Cortex of kidney (tissue), 1 donor: ENCODE measurements around the gene PCMT1.
"Not testable (repeated sequence)": the region's sequence is repeated elsewhere in the genome, so short reads cannot be mapped to it uniquely, and the experiment has no call there.

Experiments
- DNase-seq: peaks from one replicate; lab custom pipeline; 2025; lab: John Stamatoyannopoulos, UW

The PCMT1 gene

DNA sequence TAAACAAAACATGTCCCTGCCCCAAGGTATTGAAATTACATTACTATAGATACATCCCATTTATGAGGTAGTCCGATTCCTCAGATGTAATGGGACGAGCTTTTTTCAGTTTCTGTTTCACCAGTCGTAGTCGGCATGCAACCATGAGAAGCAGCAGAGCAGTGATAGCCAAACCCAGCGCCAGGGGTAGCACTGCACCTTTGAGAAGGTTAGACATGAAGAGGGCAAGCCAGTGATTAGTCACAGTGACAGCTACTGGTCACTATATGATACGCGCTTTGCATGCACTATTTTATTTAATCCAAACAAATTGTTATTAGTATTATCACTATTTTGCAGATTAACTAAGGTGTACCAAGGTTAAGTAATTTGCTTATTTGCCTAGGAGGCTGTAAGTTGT, 71.0 kb downstream of the PCMT1 start:
- no peak for DNase-seq

DNA sequence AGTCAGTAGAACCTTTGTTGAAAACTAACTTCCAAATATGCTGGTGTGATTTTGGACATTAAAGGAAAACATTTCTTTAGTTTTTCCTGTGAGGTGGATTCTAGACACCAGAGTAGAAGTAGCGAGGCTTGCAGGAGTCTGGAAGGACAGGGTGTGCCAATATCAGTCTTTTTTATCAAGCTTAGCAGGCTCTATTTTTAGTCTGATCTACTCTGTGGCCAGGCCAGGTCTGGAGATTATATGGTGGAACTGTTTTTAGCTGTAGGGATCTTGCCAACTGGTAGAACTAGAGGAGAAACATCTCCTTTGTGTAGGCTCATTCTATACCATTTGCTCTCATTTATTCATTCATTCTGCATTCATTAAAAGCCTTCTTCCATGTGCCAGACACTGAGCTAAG, 72.0 kb downstream of the PCMT1 start:
- DNase-seq = no peak

DNA sequence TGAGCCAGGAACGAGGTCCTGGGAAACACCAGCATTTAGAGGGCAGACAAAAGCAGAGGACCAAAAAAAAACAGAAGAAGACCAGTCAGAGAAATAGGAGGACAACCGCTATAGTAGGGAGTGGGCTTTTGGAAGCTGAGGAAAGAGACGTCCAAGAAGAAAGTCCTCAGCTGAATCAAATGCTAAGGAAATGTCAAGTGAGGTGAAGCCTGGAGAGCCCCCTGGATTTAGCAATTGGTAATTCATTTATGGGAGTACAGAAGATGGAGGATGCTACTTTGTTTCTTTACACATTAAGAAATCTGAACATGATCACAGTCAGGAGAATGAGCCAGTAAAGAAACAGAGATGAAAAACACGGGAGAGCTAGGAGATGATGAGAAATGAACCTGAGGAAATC, 73.5 kb downstream of the PCMT1 start:
- no peak for DNase-seq

DNA sequence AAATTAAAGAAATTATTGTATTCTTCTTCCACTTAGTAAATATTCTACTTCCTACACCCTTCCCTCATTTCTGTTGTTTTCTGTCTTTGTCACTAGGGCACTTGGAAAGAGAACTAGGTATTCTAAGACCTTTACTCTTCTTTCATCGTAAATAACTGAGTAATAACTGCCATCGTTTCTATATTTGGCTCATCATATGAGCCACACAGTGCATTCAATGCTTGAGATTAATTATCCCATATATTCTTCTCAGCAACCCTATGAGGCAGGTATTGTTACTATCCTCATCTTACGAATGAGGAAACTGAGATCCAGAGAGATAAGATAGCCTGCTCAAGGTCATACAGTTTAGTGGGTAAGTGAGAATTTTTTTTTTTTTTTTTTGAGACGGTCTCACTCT, 75.8 kb downstream of the PCMT1 start:
- DNase-seq = no peak

DNA sequence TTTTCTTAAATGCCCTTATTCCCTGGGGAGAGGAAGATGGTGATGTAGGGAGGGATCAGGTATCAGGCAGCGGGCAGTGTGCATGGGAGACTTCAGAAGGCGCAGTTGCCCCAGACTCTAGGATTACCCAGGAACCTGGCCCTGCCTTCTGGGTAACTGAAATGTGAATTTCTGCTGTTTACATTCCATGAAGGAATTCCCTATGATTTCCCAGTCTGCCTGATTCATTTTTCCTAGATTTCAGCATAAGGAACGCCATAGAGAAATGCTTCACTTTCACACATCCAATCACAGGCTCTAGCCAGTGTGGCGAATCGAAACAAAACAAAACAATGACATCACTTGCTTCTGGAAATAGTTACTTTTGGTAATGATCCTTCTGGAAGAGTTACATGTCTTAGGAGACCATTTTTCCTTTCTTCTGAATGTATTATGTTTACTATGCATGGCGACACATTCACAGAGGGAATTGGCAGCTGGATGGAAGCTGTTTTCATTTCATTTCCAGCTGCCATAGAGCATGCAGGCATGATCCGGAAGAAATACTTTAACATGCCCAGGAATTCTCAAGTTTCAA, 81.3 kb downstream of the PCMT1 start:
- no peak for DNase-seq

DNA sequence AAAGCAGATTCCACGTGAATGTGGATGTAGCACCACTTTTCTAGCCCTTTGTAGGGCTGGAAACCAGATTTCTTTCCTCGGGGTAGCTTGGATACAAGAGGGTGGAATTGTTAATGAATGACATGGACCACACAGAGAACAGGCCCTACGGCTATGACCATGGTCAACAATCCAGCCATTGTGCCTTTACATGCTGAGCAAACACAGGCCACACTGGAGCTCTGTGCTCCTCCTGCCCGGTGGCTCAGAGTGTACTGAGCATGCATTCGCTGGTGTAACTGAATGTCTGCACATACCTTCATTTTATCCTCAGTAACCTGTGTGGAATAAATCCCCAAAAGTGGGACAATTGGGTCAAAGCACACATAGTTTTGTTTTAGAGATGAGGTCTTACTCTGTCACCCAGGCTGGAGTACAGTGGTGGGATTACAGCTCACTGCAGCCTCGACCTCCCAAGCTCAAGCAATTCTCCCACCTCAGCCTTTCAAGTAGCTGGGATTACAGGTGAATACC, 81.8 kb downstream of the PCMT1 start:
- no peak for DNase-seq

DNA sequence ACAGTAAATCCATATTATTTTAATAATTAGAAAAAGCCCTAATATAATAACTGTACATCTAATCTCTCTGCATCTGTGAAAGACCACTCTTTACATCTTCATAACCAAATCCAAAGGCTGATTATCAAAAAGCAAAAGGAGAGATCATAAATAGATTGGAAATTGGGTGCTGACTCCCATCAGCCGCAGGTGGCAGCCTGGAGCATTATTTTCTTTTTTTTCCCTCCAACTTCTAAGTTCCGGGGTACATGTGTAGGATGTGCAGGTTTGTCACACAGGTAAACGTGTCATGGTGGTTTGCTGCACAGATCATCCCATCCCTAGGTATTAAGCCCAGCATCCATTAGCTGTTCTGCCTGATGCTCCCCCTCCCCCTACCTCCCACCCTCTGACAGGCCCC, 84.1 kb downstream of the PCMT1 start:
- no peak for DNase-seq

DNA sequence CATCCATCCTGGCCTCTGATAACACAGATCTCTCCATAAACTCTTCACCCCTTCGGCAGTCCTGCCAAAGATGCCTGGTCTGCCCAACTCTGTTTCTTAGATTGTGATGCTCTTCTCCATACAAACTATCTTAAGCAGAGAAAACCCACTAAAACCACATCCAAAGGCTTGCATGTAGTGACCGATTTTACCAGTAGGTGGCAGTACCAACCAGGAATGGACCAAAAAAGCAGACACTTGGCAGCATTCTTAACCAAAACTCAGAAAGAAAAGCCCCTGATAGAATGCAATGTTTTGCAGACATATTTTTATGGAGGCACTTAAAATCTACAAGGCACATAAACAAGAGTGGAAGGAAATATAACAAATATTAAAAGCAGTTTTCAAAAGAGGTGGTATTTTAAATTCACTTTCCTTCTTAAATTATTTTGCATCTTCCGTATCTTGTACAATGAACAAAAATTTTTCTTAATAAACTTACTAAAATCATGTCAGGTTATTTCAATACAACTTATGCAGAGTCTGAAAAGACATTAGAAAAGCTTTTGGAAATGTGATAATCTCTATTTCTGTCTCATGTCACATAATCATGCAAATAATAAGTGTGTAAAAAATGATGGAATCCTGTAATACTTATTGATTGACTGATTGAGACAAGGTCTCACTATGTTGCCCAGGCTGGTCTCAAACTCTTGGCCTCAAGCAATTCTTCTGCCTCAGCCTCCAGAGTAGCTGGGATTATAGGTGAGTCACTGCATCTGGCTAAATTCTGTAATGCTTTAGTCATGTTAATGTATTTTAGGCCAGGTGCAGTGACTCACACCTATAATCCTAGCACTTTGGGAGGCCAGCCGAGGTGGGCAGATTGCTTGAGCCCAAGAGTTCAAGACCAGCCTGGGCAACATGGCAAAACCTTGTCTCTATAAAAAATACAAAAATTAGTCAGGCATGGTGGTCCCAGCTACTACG, 85.3 kb downstream of the PCMT1 start:
- no peak for DNase-seq

DNA sequence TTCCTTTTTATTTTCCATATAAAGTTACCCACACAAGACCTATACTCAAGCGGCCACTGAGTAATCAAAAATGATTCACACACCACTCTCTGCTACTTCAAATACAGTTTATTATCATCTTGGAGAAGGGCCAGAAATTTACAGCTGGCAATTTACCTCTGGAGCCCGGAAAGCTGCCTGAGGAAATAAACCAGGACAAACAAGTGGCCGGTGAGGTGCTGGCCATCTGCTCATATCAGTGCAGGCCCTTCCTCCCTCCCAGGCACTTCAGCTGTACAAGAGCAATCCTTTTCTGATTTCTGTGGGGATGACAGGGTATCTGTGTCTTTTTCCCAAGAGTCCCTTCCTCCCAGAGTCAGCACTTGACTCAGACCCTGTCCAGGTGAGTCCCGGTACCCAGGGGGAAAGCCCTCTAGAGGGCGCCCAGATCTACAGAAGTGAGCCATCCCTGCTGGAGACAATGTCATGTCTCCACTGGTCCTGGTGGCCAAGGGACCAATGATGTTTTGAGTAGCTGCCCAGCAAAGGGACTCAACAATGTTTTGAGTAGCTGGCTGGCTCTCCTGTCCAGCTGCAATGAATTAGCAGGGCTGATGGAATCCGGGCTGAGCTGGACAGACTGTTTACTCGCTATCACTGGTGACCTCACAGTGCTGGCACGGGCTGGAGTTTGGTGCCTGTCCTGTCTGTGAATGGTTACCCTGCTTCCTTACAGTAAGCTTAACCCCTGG, 91.0 kb downstream of the PCMT1 start:
- DNase-seq = no peak

DNA sequence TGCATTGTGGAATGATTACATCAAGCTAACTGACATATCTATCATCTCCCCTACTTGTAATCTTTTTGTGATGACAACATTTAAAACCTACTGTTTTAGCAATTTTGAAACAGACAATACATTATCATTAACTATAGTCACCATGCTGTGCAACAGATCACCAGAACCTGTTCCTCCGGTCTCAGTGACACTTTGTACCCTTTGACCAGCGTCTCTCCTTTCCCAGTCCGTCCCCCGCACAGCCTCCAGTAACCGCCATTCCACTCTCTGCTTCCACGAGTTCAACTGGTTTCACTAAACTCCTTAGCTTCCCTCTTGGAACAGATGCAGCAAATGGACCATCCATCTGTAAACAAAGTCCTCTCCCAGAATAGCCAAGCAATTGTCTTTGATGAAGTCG, 92.8 kb downstream of the PCMT1 start:
- DNase-seq = no peak

DNA sequence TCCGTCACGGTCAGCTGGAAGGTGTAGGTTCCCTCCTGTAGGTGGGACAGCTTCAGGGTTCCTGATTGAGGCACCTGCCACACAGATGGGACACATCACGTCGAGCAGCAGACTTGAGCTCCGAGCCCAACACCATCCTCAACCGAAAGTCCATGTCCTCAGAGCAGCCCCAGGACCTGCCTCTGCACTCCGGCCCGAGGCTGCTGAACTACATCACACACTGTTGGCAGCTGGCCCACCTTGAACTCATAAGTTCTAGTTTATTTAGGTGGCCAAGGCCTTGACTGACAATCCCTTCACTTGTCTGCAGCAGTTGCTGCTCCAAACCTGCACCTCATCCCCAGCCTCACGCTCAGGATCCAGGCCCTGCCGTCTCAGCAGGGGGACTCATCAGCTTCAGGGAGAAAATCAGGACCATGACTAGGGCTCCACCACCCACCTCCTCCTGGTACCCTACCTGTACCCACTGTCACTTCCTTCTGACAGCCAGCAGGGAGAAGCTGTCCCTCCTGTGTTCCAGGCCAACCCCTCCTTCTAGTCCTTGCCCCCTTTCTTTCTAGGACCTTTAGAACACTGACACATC, 93.6 kb downstream of the PCMT1 start:
- no peak for DNase-seq

DNA sequence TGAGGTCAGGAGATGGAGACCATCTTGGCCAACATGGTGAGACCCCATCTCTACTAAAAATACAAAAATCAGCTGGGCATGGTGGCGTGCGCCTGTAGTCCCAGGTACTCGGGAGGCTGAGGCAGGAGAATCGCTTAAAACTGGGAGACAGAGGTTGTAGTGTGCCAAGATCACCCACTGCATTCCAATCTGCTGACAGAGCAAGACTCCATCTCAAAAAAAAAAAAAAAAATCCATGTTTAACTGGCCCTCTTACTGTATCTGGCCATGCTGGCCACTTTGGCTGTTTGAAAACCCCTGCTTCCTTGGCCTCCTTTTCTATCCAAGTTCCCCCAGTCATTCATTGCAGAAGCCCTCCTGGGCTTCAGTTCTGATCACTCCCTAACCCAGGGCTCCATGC, 94.5 kb downstream of the PCMT1 start:
- DNase-seq = not testable (repeated sequence)

DNA sequence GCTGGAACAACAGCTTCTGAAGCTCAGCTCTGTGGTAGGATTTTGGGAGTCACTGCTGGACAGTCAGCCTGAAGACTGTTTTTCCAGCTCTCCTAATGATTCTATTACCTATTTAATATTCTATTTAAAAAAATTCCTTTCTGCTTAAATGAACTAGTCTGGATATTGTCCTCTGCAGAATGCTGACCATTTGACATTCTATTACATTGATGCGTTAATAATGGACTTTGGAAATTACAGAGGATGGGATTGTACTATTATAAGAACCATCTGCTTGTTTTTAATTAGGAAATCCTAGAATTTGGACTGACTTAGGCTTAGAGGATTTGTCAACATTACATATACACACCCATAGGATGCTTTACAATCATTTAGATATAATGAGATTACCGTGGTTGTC, 94.9 kb downstream of the PCMT1 start:
- DNase-seq = no peak

DNA sequence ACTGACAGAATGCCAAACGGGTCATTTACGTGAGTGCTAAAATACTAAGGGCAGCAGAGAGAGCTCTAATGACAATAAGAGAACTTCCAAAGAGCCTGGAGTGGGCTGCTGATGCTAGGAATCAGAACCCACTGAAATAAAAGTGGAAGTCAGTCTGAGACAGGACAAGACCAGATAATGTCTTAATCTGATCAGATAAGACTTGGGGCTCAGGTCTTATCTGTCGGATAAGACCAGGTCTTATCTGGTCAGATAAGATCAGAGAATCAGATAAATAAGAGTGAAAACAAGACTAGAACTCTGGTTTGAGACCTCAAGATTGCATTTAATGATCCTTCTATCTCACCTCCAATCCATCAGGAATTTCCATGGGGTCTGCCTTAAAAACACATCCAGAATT, 96.0 kb downstream of the PCMT1 start:
- no peak for DNase-seq

DNA sequence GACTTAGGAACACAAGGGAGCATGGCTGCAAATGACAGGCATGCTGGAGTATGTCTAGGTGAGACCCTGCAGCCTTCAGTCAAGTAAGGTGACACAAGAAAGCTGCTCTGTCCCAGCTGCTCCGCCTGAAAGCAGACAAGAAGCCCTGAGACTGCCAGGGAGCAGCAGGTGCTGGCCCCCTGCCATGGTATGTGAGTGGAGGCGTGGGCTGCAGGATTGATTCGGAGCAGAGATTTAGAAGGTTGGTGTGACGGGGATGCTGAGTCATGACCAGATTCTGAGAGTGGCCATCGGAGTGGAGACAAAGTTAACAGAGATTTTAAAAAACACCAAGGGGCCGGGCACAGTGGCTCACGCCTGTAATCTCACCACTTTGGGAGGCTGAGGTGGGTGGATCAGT, 96.8 kb downstream of the PCMT1 start:
- no peak for DNase-seq

DNA sequence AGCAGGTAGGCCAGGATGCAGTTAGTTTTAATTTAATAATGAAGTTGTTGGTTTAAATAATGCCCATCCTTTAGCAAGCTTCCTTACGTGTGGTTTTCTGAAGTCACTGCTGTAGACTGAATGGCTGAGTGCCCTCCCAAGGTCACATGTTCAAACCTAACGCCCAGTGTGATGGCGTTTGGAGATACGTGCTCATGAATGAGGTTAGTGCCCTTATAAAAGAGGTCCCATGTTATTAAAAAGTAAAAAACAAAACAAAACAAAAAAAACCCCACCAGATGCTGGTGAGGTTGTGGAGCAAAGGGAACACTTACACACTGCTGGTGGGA, 98.4 kb downstream of the PCMT1 start:
- no peak for DNase-seq

DNA sequence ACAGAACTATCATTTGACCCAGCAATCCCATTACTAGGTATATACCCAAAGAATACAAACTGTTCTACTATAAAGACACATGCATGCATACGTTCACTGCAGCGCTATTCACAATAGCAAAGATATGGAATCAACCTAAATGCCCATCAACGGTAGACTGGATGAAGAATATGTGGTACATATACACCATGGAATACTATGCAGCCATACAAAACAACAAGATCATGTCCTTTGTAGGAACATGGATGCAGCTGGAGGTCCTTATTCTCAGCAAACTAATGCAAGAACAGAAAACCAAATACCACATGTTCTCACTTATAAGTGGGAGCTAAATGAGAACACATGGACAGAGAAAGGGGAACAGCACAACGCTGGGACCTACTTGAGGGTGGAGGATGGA, 98.8 kb downstream of the PCMT1 start:
- not testable (repeated sequence) for DNase-seq

DNA sequence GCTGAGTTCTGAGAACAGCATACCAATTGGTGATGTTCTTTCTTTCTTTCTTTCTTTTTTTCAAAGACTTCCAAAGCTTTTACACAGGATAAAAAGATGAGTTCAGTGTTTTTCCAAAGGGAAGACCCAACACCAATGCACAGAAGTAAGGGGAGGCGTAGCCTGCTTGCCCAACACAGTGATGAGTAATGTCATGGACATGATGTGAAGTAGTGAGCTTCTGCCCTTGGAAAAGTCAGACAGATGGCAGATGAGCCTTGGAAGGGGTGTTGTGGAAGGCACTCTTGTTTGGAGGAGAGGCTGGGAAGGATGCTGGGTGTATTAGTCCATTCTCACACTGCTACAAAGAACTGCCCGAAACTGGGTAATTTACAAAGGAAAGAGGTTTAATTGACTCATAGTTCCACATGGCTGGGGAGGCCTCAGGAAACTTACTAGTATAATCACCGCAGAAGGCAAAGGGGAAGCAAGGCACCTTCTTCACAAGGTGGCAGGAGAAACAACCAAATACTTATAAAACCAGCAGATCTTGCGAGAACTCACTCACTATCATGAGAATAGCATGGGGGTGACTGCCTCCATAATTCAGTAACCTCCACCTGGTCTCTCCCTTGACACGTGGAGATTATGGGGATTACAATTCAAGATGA, 102.0 kb downstream of the PCMT1 start:
- no peak for DNase-seq

DNA sequence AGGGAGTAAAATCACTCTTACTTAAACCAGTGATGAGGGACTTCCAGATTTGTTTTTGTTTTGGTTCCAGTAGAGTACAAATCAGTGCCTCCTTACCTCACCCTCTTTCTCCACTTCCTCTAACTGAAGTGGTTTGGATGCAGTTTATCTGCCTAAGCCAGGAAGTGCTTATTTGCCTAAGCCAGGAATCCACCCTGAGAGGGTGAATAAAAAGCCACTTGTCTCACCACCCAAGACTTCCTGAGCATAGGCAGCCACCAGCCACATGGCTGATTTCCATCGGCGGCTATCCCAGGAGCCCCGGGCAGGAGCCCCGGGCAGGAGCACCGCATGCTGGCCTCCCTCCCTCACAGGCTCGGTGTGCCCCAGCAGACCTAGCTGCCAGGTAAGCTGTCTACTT, 102.6 kb downstream of the PCMT1 start:
- no peak for DNase-seq

DNA sequence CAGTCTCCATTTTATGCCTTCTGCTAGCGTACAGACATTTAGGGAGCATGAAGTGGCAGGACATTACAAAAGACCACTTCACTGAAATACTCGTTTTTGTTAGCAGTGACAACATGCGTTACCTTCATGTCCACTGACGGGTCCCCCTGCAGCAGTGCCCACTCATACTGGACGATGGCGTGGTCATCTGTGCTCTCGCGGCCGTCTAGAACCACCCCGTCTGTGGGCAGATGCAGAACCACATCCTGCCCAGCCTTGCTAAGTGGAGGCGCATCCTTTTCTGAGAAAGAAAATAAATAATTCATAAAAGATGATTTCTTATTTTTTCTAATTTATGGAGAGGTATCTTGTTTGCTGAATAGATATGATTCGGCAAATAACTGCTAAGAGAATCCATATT, 103.3 kb downstream of the PCMT1 start:
- no peak for DNase-seq

DNA sequence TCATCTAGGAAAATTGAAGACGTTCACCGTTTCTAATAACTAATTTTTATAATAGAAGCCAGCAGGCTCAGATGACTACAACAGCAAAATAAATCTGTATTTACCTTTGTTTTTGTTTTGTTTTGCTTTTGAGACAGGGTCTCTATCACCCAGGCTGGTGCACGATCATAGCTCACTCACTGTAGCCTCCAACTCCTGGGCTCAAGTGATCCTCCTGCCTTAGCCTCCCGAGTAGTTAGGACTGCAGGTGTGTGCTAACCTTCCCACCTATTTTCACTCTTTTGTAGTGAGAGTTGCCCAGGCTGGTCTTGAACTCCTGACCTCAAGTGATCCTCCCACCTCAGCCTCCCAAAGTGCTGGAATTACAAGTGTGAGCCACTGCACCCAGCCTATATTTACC, 104.5 kb downstream of the PCMT1 start:
- DNase-seq = not testable (repeated sequence)

DNA sequence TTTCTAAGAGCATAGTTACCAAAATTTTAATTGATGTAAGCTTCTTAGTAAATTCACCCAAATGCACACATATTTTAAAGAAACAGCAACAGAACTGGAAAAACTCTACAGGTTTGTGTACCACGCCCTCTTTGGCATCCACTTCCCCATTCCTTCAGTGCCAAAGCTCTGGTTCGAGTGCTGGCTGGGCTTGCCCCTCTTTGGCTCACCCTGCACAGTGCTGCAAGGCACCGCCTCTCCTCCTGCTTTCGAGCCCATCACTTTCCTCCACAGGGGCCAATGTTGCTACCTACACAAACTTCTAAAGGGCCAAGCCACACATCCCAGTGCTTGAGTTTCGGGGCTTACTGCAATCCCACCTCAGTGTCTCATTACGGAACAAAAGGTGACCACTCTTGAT, 105.0 kb downstream of the PCMT1 start:
- no peak for DNase-seq
